ENCODE results near the gene SORL1.

Gene SORL1

GRCh38 chr11:121517996-121518395, 65.9 kb downstream of the SORL1 start:
- H3K27ac ChIP-seq (ENCODE audit: low read depth, low read length) = no peak overlapping the region
- DNase-seq = no peak
- H3K18ac ChIP-seq (ENCODE audit: low read length) = no peak overlapping the region
- no peak overlapping the region for H2BK5ac ChIP-seq (ENCODE audit: low read length)
- no peak overlapping the region for H2BK15ac ChIP-seq (replicated peaks; ENCODE audit: low read depth)
- H3K4me3 ChIP-seq (ENCODE audit: low read length) = no peak overlapping the region
- H3K79me2 ChIP-seq (ENCODE audit: control insufficient read depth, insufficient read depth, low read length) = no peaks in the 10 kb centered on the region
- H3K27me3 ChIP-seq (ENCODE audit: insufficient read depth, low read length, poor library complexity) = no peaks in the 10 kb centered on the region
- no peak overlapping the region for H3K4ac ChIP-seq (ENCODE audit: low read depth, low read length)
- no peaks in the 10 kb centered on the region for H3K4me1 ChIP-seq (ENCODE audit: control insufficient read depth, low read depth, low read length)
- H3K4me2 ChIP-seq (ENCODE audit: low read length) = no peak overlapping the region
- H2BK120ac ChIP-seq (ENCODE audit: low read depth, low read length) = no peak overlapping the region
- no peak overlapping the region for H4K5ac ChIP-seq (ENCODE audit: low read length)
- H4K8ac ChIP-seq (ENCODE audit: low read depth, low read length) = no peak overlapping the region
- H3K36me3 ChIP-seq (ENCODE audit: control insufficient read depth, insufficient read depth, low read length) = no peaks in the 10 kb centered on the region
- H3K9ac ChIP-seq (ENCODE audit: low read length) = no peak overlapping the region
- H3K56ac ChIP-seq (ENCODE audit: low read length) = no peak overlapping the region
- no CpG with 5 or more reads among the region's 1 CpG for WGBS (ENCODE audit: extremely low coverage, insufficient coverage, low lambda C conversion rate)
- H3K23ac ChIP-seq (ENCODE audit: low read length) = no peak overlapping the region
- H2AK5ac ChIP-seq (ENCODE audit: low read length) = no peak overlapping the region
- H3K79me1 ChIP-seq (ENCODE audit: low read length) = no peaks in the 10 kb centered on the region

DNA sequence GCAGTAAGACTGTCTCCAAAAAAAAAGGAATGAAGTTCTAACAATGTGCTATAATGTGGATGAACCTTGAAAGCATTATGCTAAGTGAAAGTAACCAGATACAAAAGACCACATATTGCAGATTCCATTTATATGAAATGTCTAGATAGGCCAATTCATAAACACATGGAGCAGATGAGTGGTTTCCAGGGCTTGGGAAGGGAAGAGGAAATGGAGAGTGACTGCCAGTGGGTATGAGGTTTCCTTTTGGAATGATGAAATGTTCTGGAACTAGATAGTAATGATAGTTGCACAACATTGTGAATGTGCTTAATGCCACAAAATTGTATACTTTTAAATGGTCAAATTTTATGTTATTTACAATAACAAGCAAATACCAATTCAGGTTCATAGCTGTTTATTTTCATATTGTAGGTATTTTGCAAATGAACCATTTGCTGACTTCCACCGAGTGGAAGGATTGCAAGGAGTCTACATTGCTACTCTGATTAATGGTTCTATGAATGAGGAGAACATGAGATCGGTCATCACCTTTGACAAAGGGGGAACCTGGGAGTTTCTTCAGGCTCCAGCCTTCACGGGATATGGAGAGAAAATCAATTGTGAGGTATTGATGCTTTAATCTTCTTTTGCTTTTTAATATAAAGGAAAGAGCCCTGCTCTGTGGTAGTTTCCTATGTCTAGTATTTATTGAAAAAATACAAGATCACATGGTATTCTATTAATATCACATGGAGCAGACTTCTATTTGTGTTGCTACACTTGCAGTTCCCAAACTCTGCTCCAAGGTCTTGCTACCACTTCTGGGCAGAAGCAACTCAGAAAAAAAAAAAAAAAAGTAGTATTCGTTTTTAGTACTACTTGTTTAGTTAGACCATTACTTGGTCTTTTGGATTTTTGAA, 68.4 kb downstream of the SORL1 start:
- no peak for DNase-seq
- Histone ChIP-seq H2BK5ac (ENCODE audit: low read length) (no peak overlapping the region), H3K4me2 (ENCODE audit: low read length) (no peak overlapping the region), H2BK15ac (replicated peaks; ENCODE audit: low read depth) (no peak overlapping the region), H3K18ac (ENCODE audit: low read length) (no peak overlapping the region), H2AK5ac (ENCODE audit: low read length) (no peak overlapping the region), H3K27me3 (ENCODE audit: insufficient read depth, low read length, poor library complexity) (no peaks in the 10 kb centered on the region), H4K5ac (ENCODE audit: low read length) (no peak overlapping the region), H3K79me2 (ENCODE audit: control insufficient read depth, insufficient read depth, low read length) (no peaks in the 10 kb centered on the region), H3K9ac (ENCODE audit: low read length) (no peak overlapping the region), H3K56ac (ENCODE audit: low read length) (no peak overlapping the region), H3K27ac (ENCODE audit: low read depth, low read length) (no peak overlapping the region), H3K4me3 (ENCODE audit: low read length) (no peak overlapping the region), H4K8ac (ENCODE audit: low read depth, low read length) (no peak overlapping the region), H3K4me1 (ENCODE audit: control insufficient read depth, low read depth, low read length) (no peaks in the 10 kb centered on the region), H3K79me1 (ENCODE audit: low read length) (no peaks in the 10 kb centered on the region), H3K4ac (ENCODE audit: low read depth, low read length) (no peak overlapping the region), H3K23ac (ENCODE audit: low read length) (no peak overlapping the region), H2BK120ac (ENCODE audit: low read depth, low read length) (no peak overlapping the region), H3K36me3 (ENCODE audit: control insufficient read depth, insufficient read depth, low read length) (no peaks in the 10 kb centered on the region)
- WGBS (ENCODE audit: extremely low coverage, insufficient coverage, low lambda C conversion rate) = no CpG with 5 or more reads among the region's 4 CpGs

DNA sequence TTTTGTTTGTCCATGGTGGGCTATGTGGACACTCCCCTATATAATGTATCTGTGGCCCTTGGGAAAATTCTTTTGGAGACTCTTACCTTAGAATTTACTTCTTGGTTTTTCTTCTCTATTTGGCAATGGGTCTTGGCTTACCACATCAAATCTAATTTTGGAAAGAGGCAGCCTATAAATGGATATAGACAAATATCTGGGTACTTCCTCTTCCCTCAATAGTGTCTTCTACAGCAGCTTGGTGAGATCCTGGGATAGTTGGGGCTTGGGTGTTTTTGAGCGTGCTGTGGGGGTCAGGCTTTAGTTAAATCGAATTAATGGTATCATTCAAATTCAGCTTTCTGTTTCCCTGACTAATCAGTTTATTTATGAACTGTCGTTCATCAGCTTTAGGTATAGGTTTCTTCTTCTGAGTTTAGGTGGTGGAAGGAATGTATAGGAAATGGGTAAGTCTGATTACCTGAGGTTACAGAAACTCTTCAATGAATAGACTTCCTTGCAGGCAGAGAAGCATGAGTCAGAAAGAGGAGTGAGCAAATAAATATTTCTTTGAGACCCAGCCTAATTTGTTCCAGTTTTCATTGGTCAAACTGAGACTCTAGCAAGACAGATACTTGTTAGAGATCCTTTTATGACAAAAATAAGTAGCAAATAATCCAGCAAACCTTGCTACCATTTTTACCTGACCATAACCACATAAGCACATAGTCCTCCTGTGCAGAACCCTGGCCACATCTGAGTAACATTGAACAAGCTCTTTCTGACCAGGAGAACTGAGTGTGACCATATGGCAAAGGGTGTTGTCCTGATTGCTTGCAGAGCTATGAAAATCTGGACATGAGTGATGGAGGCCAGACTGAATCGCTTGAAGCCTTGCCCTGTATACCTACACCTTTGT, 69.3 kb downstream of the SORL1 start:
- Histone ChIP-seq H3K27me3 (ENCODE audit: insufficient read depth, low read length, poor library complexity) (no peaks in the 10 kb centered on the region), H3K4ac (ENCODE audit: low read depth, low read length) (no peak overlapping the region), H3K18ac (ENCODE audit: low read length) (no peak overlapping the region), H4K5ac (ENCODE audit: low read length) (no peak overlapping the region), H3K79me1 (ENCODE audit: low read length) (no peaks in the 10 kb centered on the region), H2BK5ac (ENCODE audit: low read length) (no peak overlapping the region), H3K36me3 (ENCODE audit: control insufficient read depth, insufficient read depth, low read length) (no peaks in the 10 kb centered on the region), H3K4me2 (ENCODE audit: low read length) (no peak overlapping the region), H3K9ac (ENCODE audit: low read length) (no peak overlapping the region), H3K23ac (ENCODE audit: low read length) (no peak overlapping the region), H3K4me1 (ENCODE audit: control insufficient read depth, low read depth, low read length) (no peaks in the 10 kb centered on the region), H2BK15ac (replicated peaks; ENCODE audit: low read depth) (no peak overlapping the region), H3K4me3 (ENCODE audit: low read length) (no peak overlapping the region), H3K27ac (ENCODE audit: low read depth, low read length) (no peak overlapping the region), H2AK5ac (ENCODE audit: low read length) (no peak overlapping the region), H4K8ac (ENCODE audit: low read depth, low read length) (no peak overlapping the region), H2BK120ac (ENCODE audit: low read depth, low read length) (no peak overlapping the region), H3K79me2 (ENCODE audit: control insufficient read depth, insufficient read depth, low read length) (no peaks in the 10 kb centered on the region), H3K56ac (ENCODE audit: low read length) (no peak overlapping the region)
- no peak for DNase-seq
- no CpG with 5 or more reads among the region's 4 CpGs for WGBS (ENCODE audit: extremely low coverage, insufficient coverage, low lambda C conversion rate)

DNA sequence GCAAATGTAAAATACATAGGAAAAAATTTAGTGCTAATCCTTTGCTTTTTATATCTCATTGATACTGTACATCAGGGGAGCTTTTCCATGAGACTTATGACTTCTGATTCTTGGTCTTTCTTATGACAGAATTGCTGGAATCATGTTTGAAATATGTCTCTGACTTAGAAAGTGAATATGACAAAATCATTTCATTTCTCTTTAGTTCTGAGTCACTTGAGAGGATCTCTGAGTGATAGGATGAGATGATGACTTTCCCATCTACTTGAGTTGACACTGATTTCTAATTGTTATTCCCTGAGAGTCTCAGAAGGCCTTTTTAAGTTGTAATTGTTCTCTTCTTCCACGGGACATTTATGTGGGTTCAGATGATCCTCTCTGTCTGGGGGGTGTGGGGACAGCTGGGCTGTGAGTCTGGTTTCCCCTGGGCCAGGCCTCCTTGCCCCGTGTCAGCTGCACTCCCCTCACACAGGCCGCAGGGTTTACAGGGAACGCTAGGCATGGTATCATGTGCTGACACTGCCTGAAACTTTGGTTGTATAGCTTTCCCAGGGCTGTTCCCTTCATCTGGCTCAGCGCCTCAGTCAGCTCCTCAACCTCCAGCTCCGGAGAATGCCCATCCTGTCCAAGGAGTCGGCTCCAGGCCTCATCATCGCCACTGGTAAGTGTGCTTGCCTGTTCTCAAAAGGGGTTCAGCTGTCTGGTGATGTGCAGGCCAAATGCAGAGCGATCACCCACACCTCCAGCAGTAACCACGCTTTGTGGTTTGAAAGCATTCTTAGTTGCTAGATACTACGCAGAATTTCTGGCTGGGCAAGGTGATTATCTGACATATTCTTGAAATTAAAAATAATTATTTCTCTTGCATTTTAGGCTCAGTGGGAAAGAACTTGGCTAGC, 70.2 kb downstream of the SORL1 start:
- Histone ChIP-seq H4K5ac (ENCODE audit: low read length) (no peak overlapping the region), H2BK120ac (ENCODE audit: low read depth, low read length) (no peak overlapping the region), H3K56ac (ENCODE audit: low read length) (no peak overlapping the region), H3K4ac (ENCODE audit: low read depth, low read length) (no peak overlapping the region), H4K8ac (ENCODE audit: low read depth, low read length) (no peak overlapping the region), H3K23ac (ENCODE audit: low read length) (no peak overlapping the region), H3K18ac (ENCODE audit: low read length) (no peak overlapping the region), H3K4me3 (ENCODE audit: low read length) (no peak overlapping the region), H2BK15ac (replicated peaks; ENCODE audit: low read depth) (no peak overlapping the region), H2AK5ac (ENCODE audit: low read length) (no peak overlapping the region), H3K9ac (ENCODE audit: low read length) (no peak overlapping the region), H3K4me2 (ENCODE audit: low read length) (no peak overlapping the region), H3K4me1 (ENCODE audit: control insufficient read depth, low read depth, low read length) (no peaks in the 10 kb centered on the region), H3K79me1 (ENCODE audit: low read length) (no peaks in the 10 kb centered on the region), H2BK5ac (ENCODE audit: low read length) (no peak overlapping the region), H3K79me2 (ENCODE audit: control insufficient read depth, insufficient read depth, low read length) (no peaks in the 10 kb centered on the region), H3K27me3 (ENCODE audit: insufficient read depth, low read length, poor library complexity) (no peaks in the 10 kb centered on the region), H3K27ac (ENCODE audit: low read depth, low read length) (no peak overlapping the region), H3K36me3 (ENCODE audit: control insufficient read depth, insufficient read depth, low read length) (no peaks in the 10 kb centered on the region)
- WGBS (ENCODE audit: extremely low coverage, insufficient coverage, low lambda C conversion rate) = no CpG with 5 or more reads among the region's 11 CpGs
- DNase-seq = no peak

DNA sequence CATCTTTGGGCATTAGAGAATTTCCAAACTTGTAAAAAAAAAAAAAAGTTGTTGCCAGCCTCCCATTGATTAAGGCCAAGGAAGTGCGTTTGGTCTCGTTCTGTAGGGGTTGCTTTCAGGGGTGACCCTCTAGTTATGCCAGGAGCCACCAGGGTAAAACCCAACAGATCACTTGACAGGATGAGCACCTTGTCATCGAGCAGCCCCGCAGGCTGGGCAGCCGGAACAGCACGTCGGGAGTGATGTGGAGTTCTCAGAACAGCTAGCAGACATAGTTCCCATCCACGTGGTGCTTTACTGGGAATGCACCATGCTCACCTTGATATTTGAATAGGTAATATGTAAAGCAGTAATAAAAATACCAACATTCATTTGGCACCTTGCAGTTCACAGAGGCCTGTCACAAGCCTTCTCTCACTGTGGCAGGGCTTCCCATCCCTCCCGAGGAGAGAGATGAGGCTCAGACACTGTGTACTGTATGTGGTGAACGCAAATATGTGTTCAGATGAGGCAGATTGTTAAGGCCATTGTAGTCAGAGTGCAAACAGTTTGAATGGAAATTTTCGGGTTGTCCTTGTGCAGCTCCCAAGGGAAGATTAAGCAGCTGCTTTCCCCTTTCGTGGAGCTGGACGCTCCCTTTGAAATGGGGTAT, 71.6 kb downstream of the SORL1 start:
- Histone ChIP-seq H2BK5ac (ENCODE audit: low read length) (no peak overlapping the region), H3K23ac (ENCODE audit: low read length) (no peak overlapping the region), H4K5ac (ENCODE audit: low read length) (no peak overlapping the region), H3K79me1 (ENCODE audit: low read length) (no peaks in the 10 kb centered on the region), H4K8ac (ENCODE audit: low read depth, low read length) (no peak overlapping the region), H3K4me1 (ENCODE audit: control insufficient read depth, low read depth, low read length) (no peaks in the 10 kb centered on the region), H3K56ac (ENCODE audit: low read length) (no peak overlapping the region), H3K4ac (ENCODE audit: low read depth, low read length) (no peak overlapping the region), H3K18ac (ENCODE audit: low read length) (no peak overlapping the region), H2BK15ac (replicated peaks; ENCODE audit: low read depth) (no peak overlapping the region), H3K4me2 (ENCODE audit: low read length) (no peak overlapping the region), H3K27me3 (ENCODE audit: insufficient read depth, low read length, poor library complexity) (no peaks in the 10 kb centered on the region), H3K79me2 (ENCODE audit: control insufficient read depth, insufficient read depth, low read length) (no peaks in the 10 kb centered on the region), H2BK120ac (ENCODE audit: low read depth, low read length) (no peak overlapping the region), H3K27ac (ENCODE audit: low read depth, low read length) (no peak overlapping the region), H3K36me3 (ENCODE audit: control insufficient read depth, insufficient read depth, low read length) (no peaks in the 10 kb centered on the region), H3K4me3 (ENCODE audit: low read length) (no peak overlapping the region), H2AK5ac (ENCODE audit: low read length) (no peak overlapping the region), H3K9ac (ENCODE audit: low read length) (no peak overlapping the region)
- no peak for DNase-seq
- WGBS (ENCODE audit: extremely low coverage, insufficient coverage, low lambda C conversion rate) = no CpG with 5 or more reads among the region's 13 CpGs

Data from mesendoderm (in vitro differentiated cells).